ENCODE data around the gene MRPL10. TPM values are rescaled to one million over a fixed set of nuclear protein-coding genes. Genes with fewer than 3 reads are reported as not detected.
A peak's percentile ranks its signal among the peaks of the same experiment; 100 is the strongest.

MRPL10 gene
- total and polyA plus RNA-seq, 12 donors: 44.2 to 72.3 (median 61.9) TPM

- Histone ChIP-seq H3K4me3 (no peak overlapping the region), H3K9me3 (no peaks in the 10 kb centered on the region), H3K27me3 (no peaks in the 10 kb centered on the region), H3K36me3 (peaks cover 0 to 37% (median 12%) of the 10 kb centered on the region in 9 donors), H3K27ac (peak overlapping the region in 2 of 10 donors; percentile 37 to 44), H3K4me1 (peaks cover 0 to 54% (median 29%) of the 10 kb centered on the region in 9 donors)
- DNase-seq: no peak
- intact Hi-C loops (cut with DNase I): loop anchor here in 1 of 10 donors (10.0 kb wide), 1 partner anchor 267 kb away; the partner anchor contains the start of genes CBX1 and SNX11
- TF ChIP-seq, protein P1, sequence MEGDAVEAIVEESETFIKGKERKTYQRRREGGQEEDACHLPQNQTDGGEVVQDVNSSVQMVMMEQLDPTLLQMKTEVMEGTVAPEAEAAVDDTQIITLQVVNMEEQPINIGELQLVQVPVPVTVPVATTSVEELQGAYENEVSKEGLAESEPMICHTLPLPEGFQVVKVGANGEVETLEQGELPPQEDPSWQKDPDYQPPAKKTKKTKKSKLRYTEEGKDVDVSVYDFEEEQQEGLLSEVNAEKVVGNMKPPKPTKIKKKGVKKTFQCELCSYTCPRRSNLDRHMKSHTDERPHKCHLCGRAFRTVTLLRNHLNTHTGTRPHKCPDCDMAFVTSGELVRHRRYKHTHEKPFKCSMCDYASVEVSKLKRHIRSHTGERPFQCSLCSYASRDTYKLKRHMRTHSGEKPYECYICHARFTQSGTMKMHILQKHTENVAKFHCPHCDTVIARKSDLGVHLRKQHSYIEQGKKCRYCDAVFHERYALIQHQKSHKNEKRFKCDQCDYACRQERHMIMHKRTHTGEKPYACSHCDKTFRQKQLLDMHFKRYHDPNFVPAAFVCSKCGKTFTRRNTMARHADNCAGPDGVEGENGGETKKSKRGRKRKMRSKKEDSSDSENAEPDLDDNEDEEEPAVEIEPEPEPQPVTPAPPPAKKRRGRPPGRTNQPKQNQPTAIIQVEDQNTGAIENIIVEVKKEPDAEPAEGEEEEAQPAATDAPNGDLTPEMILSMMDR (IDR thresholded peaks at IDR 0.05): no peak
- peak in 1 of 8 donors; percentile 19 for ATAC-seq
- WGBS, 2 donors: 57 to 62% methylated on average over 13 of the region's 13 CpGs
These were observed 6.2 kb upstream of the MRPL10 start for GRCh38 chr17:47837401-47838039.

DNA sequence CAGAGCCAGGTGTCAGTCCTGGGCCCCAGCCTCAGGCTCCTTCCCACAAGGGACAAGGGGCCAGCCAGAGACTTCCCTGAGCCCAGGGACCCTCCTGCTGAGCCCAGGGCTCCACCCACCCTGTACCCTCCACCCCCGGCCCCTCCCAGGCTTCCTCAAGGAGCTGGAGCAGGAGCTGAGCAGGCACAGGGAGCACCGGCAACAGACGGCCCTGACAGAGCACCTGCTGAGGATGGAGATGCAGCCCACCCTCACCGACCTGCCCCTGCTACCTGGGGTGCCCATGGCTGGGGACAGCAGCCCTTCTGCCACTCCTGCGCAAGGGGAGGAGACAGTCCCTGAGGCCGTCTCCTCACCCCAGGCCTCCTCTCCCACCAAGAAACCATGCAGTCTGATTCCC lies 5.3 kb upstream of the MRPL10 start:
- DNase-seq: no peak

GRCh38 chr17:47834756-47835155 lies 3.4 kb upstream of the MRPL10 start:
- Histone ChIP-seq H3K4me3 (no peak overlapping the region), H3K4me1 (peaks cover 8 to 55% (median 35%) of the 10 kb centered on the region in 9 donors), H3K36me3 (peaks cover 0 to 37% (median 12%) of the 10 kb centered on the region in 9 donors), H3K9me3 (no peaks in the 10 kb centered on the region), H3K27ac (peak overlapping the region in 9 of 10 donors; percentile 27 to 80 (median 49)), H3K27me3 (no peaks in the 10 kb centered on the region)
- TF ChIP-seq, protein P1 (IDR thresholded peaks at IDR 0.05): no peak
- DNase-seq (no peak), ATAC-seq (no peak)
- intact Hi-C loops (cut with DNase I): loop anchor here in 1 of 10 donors (10.0 kb wide), 1 partner anchor 270 kb away; the partner anchor contains the start of genes CBX1 and SNX11
- WGBS, 2 donors: 52 to 71% methylated on average over 5 of the region's 5 CpGs

More for the DNA sequence above, 5.3 kb upstream of the MRPL10 start:
- TF ChIP-seq, protein P1 (IDR thresholded peaks at IDR 0.05): no peak
- no peak for ATAC-seq
- Histone ChIP-seq H3K27ac (no peak overlapping the region), H3K4me3 (no peak overlapping the region), H3K36me3 (peaks cover 0 to 37% (median 12%) of the 10 kb centered on the region in 9 donors), H3K9me3 (no peaks in the 10 kb centered on the region), H3K27me3 (no peaks in the 10 kb centered on the region), H3K4me1 (peaks cover 0 to 56% (median 34%) of the 10 kb centered on the region in 9 donors)
- 86 to 92% methylated on average over 6 of the region's 6 CpGs for WGBS, 2 donors
- intact Hi-C loops (cut with DNase I): loop anchor here in 1 of 10 donors (10.0 kb wide), 1 partner anchor 268 kb away; the partner anchor contains the start of genes CBX1 and SNX11

DNA sequence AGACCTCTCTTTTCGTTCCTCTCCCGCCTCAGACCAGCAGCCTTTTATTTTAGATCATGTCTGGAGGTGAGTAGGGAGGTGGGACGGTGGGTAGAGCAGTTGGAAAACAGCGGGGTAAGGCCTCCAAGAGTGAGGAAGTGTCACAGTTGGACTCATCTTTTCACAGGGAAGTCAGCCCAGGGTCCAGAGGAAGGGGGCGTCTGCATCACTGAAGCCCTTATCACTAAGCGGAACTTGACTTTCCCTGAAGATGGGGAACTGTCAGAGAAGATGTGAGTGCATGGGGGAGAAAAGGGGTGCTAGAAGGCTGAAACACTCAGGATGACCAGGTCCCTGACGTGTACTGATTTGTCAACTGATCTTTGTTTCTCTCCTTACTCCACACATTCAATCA lies 590 bp upstream of the MRPL10 start:
- 8% methylated on average over 7 of the region's 7 CpGs for WGBS, 2 donors
- H3K27me3 ChIP-seq: no peaks in the 10 kb centered on the region
- intact Hi-C loops (cut with DNase I): loop anchor here in 1 of 10 donors (10.0 kb wide), 1 partner anchor 273 kb away; the partner anchor contains the start of genes CBX1 and SNX11
- H3K36me3 ChIP-seq: peaks cover 0 to 36% (median 22%) of the 10 kb centered on the region in 9 donors
- H3K9me3 ChIP-seq: no peaks in the 10 kb centered on the region
- H3K4me1 ChIP-seq: peaks cover 8 to 48% (median 33%) of the 10 kb centered on the region in 9 donors
- H3K27ac ChIP-seq: peak overlapping the region in 4 of 10 donors; percentile 55 to 90 (median 75)
- peak in 6 of 8 donors; percentile 2 to 21 (median 12) for ATAC-seq
- DNase-seq: no peak
- TF ChIP-seq, protein P1 (IDR thresholded peaks at IDR 0.05): no peak
- peak overlapping the region; percentile 53 to 93 (median 75) for H3K4me3 ChIP-seq
